Measurements from ENCODE around the gene FARP2.

- TF ChIP-seq EZH2 (IDR thresholded peaks at IDR 0.05) (no peak), TCF7L2 (IDR thresholded peaks at IDR 0.05; ENCODE audit: borderline replicate concordance, extremely low read depth, insufficient read depth, insufficient read length) (no peak), CTCF (IDR thresholded peaks at IDR 0.05 in 2 of 3, conservative IDR thresholded peaks at IDR 0.05 in 1 of 3; ENCODE audit: borderline replicate concordance in 1 of 3, insufficient read depth in 1 of 3, low read depth in 2 of 3, low read length in 2 of 3) (no peak)
Measured at GRCh38 chr2:241390301-241391206, 34.5 kb downstream of the FARP2 start.

Data from HCT116 (cell line).